IMR-90 (cell line): Measurements from ENCODE around the gene FAM81A. TPM values are rescaled to one million over a fixed set of nuclear protein-coding genes. Genes with fewer than 3 reads are reported as not detected.

ENCODE experiments used
- ATAC-seq: fragments of 200-7000 bp; cut with Tn5 transposase; 2 replicates; pipeline ENCODE4 v1.9.1; 2020; ENCODE audit warnings: low read depth, mild to moderate bottlenecking, moderate library complexity
- BruUV-seq: library from RNA; stranded (reverse); fragments of 400-500 nt; replicated peaks from 2 replicates; lab custom pipeline; 2021; lab: Mats Ljungman, UMichigan
- CTCF ChIA-PET: fragments of 300-600 bp; formaldehyde crosslinking; extraction: SDS; loops from one replicate; lab custom pipeline; 2021; ENCODE audit warnings: antibody characterized with exemption; lab: Yijun Ruan, JAX
- POLR2A ChIA-PET: fragments of 300-600 bp; sonication (Branson Sonifier 250); formaldehyde crosslinking; loops from one replicate; lab custom pipeline; 2022; ENCODE audit warnings: antibody characterized with exemption; ENCODE audit not compliant: unreplicated experiment; lab: Charles Lee
- DNase-seq: peaks from one replicate; pipeline ENCODE4 v3.0.0; 2013
- H2AFZ ChIP-seq: replicated peaks from 2 replicates; pipeline ENCODE3; 2013; ENCODE audit warnings: low read length, mild to moderate bottlenecking; ENCODE audit not compliant: poor library complexity
- H2AK5ac ChIP-seq: 2 replicates; pipeline ENCODE4 v1.6.1; 2013; ENCODE audit warnings: low read depth, low read length, inconsistent platforms
- H2AK9ac ChIP-seq: replicated peaks from 2 replicates; pipeline ENCODE3; 2013; ENCODE audit warnings: mild to moderate bottlenecking, low read depth, low read length, moderate library complexity; ENCODE audit not compliant: poor library complexity
- H2BK120ac ChIP-seq: 2 replicates; pipeline ENCODE4 v1.6.1; 2013; ENCODE audit warnings: low read depth, low read length, inconsistent platforms
- H2BK15ac ChIP-seq: 3 replicates; pipeline ENCODE4 v1.6.1; 2013; ENCODE audit warnings: low read depth, low read length, inconsistent platforms
- H2BK20ac ChIP-seq: 2 replicates; pipeline ENCODE4 v1.6.1; 2013; ENCODE audit warnings: low read depth, mild to moderate bottlenecking, inconsistent platforms, low read length, moderate library complexity
- H2BK5ac ChIP-seq: 2 replicates; pipeline ENCODE4 v1.6.1; 2013; ENCODE audit warnings: mild to moderate bottlenecking, low read depth, low read length, inconsistent platforms; ENCODE audit not compliant: poor library complexity, severe bottlenecking
- H3K14ac ChIP-seq: replicated peaks from 2 replicates; pipeline ENCODE4 v1.6.1; 2013; ENCODE audit warnings: low read depth, low read length, inconsistent platforms
- H3K18ac ChIP-seq: 2 replicates; pipeline ENCODE4 v1.6.1; 2013; ENCODE audit warnings: low read depth, low read length, control low read depth
- H3K23ac ChIP-seq: 2 replicates; pipeline ENCODE4 v1.6.1; 2013; ENCODE audit warnings: low read depth, low read length, inconsistent platforms
- H3K27ac ChIP-seq: 2 replicates; pipeline ENCODE4 v1.5.1; 2013; ENCODE audit warnings: mild to moderate bottlenecking, control low read depth, low read length; ENCODE audit not compliant: insufficient read depth
- H3K27me3 ChIP-seq: 2 replicates; pipeline ENCODE4 v1.6.1; 2013; ENCODE audit warnings: low read length; ENCODE audit not compliant: control insufficient read depth, insufficient read depth
- H3K36me3 ChIP-seq: 2 replicates; pipeline ENCODE4 v1.6.1; 2013; ENCODE audit warnings: low read length, mixed read lengths; ENCODE audit not compliant: control insufficient read depth, insufficient read depth
- H3K4ac ChIP-seq: 2 replicates; pipeline ENCODE4 v1.6.1; 2013; ENCODE audit warnings: low read depth, low read length, inconsistent platforms
- H3K4me1 ChIP-seq: 2 replicates; pipeline ENCODE4 v1.6.1; 2013; ENCODE audit warnings: low read length, mixed read lengths; ENCODE audit not compliant: control insufficient read depth, insufficient read depth
- H3K4me2 ChIP-seq: 2 replicates; pipeline ENCODE4 v1.6.1; 2013; ENCODE audit warnings: low read depth, mild to moderate bottlenecking, control low read depth, low read length, moderate library complexity
- H3K4me3 ChIP-seq: 2 replicates; pipeline ENCODE4 v1.5.1; 2013; ENCODE audit warnings: low read depth, mild to moderate bottlenecking, control low read depth, low read length, moderate library complexity; ENCODE audit not compliant: insufficient read depth
- H3K56ac ChIP-seq: 2 replicates; pipeline ENCODE4 v1.6.1; 2013; ENCODE audit warnings: low read length, inconsistent platforms; ENCODE audit not compliant: insufficient read depth; ENCODE audit errors: extremely low read depth
- H3K79me1 ChIP-seq, 2 experiments: 2 replicates each; pipeline ENCODE4 v1.6.1; 2013; ENCODE audit warnings: low read length in 2 of 2, inconsistent platforms in 1 of 2, low read depth in 1 of 2
- H3K9ac ChIP-seq: 2 replicates; pipeline ENCODE4 v1.6.1; 2013; ENCODE audit warnings: low read depth, low read length, control low read depth
- H3K9me1 ChIP-seq: 2 replicates; pipeline ENCODE4 v1.6.1; 2013; ENCODE audit warnings: low read length, inconsistent platforms; ENCODE audit not compliant: insufficient read depth
- H3K9me3 ChIP-seq: 2 replicates; pipeline ENCODE4 v1.6.1; 2013; ENCODE audit warnings: low read length; ENCODE audit not compliant: control insufficient read depth, insufficient read depth
- H4K20me1 ChIP-seq: 2 replicates; pipeline ENCODE4 v1.6.1; 2013; ENCODE audit warnings: low read length, inconsistent platforms; ENCODE audit not compliant: insufficient read depth
- H4K5ac ChIP-seq: 2 replicates; pipeline ENCODE4 v1.6.1; 2013; ENCODE audit warnings: mild to moderate bottlenecking, low read depth, low read length, control low read depth
- H4K8ac ChIP-seq, 2 experiments: 2 replicates each; pipeline ENCODE4 v1.6.1; 2013; ENCODE audit warnings: low read depth in 2 of 2, low read length in 2 of 2, control low read depth in 1 of 2, inconsistent platforms in 1 of 2
- H4K91ac ChIP-seq: 2 replicates; pipeline ENCODE4 v1.6.1; 2013; ENCODE audit warnings: low read depth, low read length, inconsistent platforms; ENCODE audit not compliant: insufficient read depth
- BHLHE40 ChIP-seq: fragments of 150-350 bp; IDR thresholded peaks from 2 replicates; pipeline ENCODE4 v1.6.1; 2016; ENCODE audit warnings: mild to moderate bottlenecking, low read depth, low read length
- MAFK ChIP-seq: IDR thresholded peaks from 2 replicates; pipeline ENCODE4 v1.6.1; 2012; ENCODE audit warnings: low read depth, low read length, improper control_type of control experiment
- MAZ ChIP-seq: IDR thresholded peaks from 2 replicates; pipeline ENCODE4 v1.6.1; 2012; ENCODE audit warnings: low read depth, mild to moderate bottlenecking, low read length, improper control_type of control experiment, moderate library complexity, borderline replicate concordance
- MXI1 ChIP-seq: IDR thresholded peaks from 2 replicates; pipeline ENCODE4 v1.6.1; 2012; ENCODE audit warnings: low read depth, mild to moderate bottlenecking, low read length, moderate library complexity, borderline replicate concordance
- NFE2L2 ChIP-seq: fragments of 150-350 bp; IDR thresholded peaks from 2 replicates; pipeline ENCODE4 v1.6.1; 2016; ENCODE audit warnings: low read depth, mild to moderate bottlenecking, low read length
- POLR2A ChIP-seq: IDR thresholded peaks from 2 replicates; pipeline ENCODE4 v1.6.1; 2012; ENCODE audit warnings: mild to moderate bottlenecking, low read depth, low read length
- RCOR1 ChIP-seq: IDR thresholded peaks from 2 replicates; pipeline ENCODE4 v1.6.1; 2012; ENCODE audit warnings: mild to moderate bottlenecking, low read length, improper control_type of control experiment; ENCODE audit not compliant: insufficient replicate concordance
- RFX5 ChIP-seq: IDR thresholded peaks from 2 replicates; pipeline ENCODE4 v1.8.0; 2012; ENCODE audit warnings: low read depth, mild to moderate bottlenecking, low read length, moderate library complexity
- WGBS, 2 experiments: methylation state at CpG; one replicate each; pipeline versions ENCODE4 v1.1.5 to v1.1.7; 2013; ENCODE audit warnings: missing lambda C conversion rate in 2 of 2; ENCODE audit not compliant: insufficient read length in 1 of 2; ENCODE audit errors: extremely low coverage in 2 of 2; 5-methylcytosine and 5-hydroxymethylcytosine counted together
- dilution Hi-C: fragments of 300-500 bp; cut with HindIII; formaldehyde crosslinking; loops from one replicate; pipeline ENCODE4 v1.14.3; 2018; ENCODE audit warnings: low sequenced_read_pairs; ENCODE audit not compliant: unreplicated experiment
- in situ Hi-C: fragments of 300-500 bp; cut with MboI; formaldehyde crosslinking; loops from 3 replicates; pipeline ENCODE4 v1.14.3; 2019; ENCODE audit warnings: low sequenced_read_pairs, inconsistent platforms, mixed read lengths
- intact Hi-C: fragments of 100-400 bp; cut with micrococcal nuclease; formaldehyde crosslinking; loops from 2 replicates; pipeline ENCODE4 v1.10.0; 2022
- polyA plus RNA-seq, 3 experiments: library from polyadenylated mRNA; depleted of rRNA; stranded (reverse); fragments of >200 nt; gene quantifications; 2 replicates each; pipeline ENCODE4 v1.2.3, GENCODE V29; 2012; ENCODE audit warnings: low replicate concordance in 1 of 3
- total RNA-seq: library from RNA; depleted of rRNA; stranded (reverse); fragments of >200 nt; gene quantifications from 2 replicates; pipeline ENCODE4 v1.2.3, GENCODE V29; 2012
- TF ChIP-seq, protein P1 (sequence below): fragments of 150-350 bp; IDR thresholded peaks from 2 replicates; pipeline ENCODE4 v1.6.1; 2017; ENCODE audit warnings: mild to moderate bottlenecking, antibody characterized with exemption, low read length, low read depth

The FAM81A gene
- total and polyA plus RNA-seq, 2 of the 4 experiments (the other 2 are of a cell fraction) = not detected

DNA sequence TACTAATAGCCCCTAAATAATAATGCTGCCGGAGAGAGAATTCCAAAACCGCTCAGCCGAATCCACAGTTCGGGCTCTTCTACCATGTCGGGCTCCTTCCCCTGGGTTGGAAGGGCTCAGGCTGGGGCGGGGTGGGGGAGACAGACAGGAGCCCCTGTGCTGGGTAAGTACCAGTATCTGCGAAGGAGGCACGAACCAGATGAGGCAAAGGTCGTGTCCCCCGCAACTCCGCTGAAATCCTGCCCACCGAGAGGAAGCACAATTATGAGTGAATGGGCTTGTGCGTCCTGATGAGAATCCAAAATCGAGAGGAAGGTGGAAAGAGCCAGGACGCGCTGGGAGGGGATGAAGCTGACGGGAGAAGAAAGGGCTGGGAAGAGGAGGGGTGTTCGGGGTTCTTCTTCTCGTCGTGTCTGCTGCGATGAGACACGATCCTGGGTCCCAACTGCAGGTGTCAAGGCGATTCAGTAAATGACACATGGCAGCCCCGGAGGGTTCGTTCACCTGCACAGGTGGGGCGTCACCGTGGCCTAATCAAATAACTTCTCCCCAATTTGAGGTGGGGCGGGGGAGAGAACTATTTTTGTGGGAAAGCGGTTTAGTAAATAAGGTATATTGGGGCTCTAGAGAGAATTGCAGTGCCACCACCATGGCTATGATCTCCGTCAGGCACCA, 707 bp upstream of the FAM81A start:
- Histone ChIP-seq H3K9me1 (no peaks in the 10 kb centered on the region), H2AK5ac (no peak overlapping the region), H3K14ac (no peak overlapping the region), H4K8ac (no peak overlapping the region), H2BK120ac (no peak overlapping the region), H3K9me3 (no peaks in the 10 kb centered on the region), H4K20me1 (peaks cover 4% of the 10 kb centered on the region; the same call in 1 of the 2 replicates), H3K23ac (no peak overlapping the region), H3K4me1 (no peaks in the 10 kb centered on the region; the same call in 1 of the 2 replicates), H3K18ac (no peak overlapping the region), H3K79me1 (no peaks in the 10 kb centered on the region), H3K27ac (no peak overlapping the region), H4K5ac (no peak overlapping the region), H3K36me3 (no peaks in the 10 kb centered on the region), H2BK5ac (no peak overlapping the region), H3K56ac (no peak overlapping the region), H2BK20ac (no peak overlapping the region), H2AFZ (peak overlapping the region; percentile 67), H3K4me3 (peak overlapping the region; percentile 28), H3K4ac (no peak overlapping the region), H4K91ac (no peak overlapping the region), H3K27me3 (peaks cover 51% of the 10 kb centered on the region), H3K9ac (no peak overlapping the region), H2AK9ac (no peak overlapping the region), H2BK15ac (no peak overlapping the region), H3K4me2 (peak overlapping the region; percentile 74)
- BruUV-seq = no TSS peak
- intact Hi-C loops (no loop called here), dilution Hi-C loops (no loop called here), in situ Hi-C loops (no loop called here)
- TF ChIP-seq RFX5 (no peak), MAFK (no peak), MXI1 (no peak), RCOR1 (no peak), BHLHE40 (no peak), POLR2A (no peak), MAZ (no peak), NFE2L2 (no peak)
- TF ChIP-seq, protein P1, sequence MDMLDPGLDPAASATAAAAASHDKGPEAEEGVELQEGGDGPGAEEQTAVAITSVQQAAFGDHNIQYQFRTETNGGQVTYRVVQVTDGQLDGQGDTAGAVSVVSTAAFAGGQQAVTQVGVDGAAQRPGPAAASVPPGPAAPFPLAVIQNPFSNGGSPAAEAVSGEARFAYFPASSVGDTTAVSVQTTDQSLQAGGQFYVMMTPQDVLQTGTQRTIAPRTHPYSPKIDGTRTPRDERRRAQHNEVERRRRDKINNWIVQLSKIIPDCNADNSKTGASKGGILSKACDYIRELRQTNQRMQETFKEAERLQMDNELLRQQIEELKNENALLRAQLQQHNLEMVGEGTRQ = no peak
- no peak for DNase-seq
- ATAC-seq = no peak
- ChIA-PET CTCF (no interaction called here), POLR2A (no interaction called here)
- WGBS, 2 experiments = 4% methylated on average over 12 of the region's 30 CpGs; no CpG with 5 or more reads in 1 of the 2 experiments
